NCI-H1092 (cell line): ENCODE results near the gene CDH4.

Experiments
- DNase-seq: peaks from one replicate; lab custom pipeline; 2025; lab: John Stamatoyannopoulos, UW

The CDH4 gene

DNA sequence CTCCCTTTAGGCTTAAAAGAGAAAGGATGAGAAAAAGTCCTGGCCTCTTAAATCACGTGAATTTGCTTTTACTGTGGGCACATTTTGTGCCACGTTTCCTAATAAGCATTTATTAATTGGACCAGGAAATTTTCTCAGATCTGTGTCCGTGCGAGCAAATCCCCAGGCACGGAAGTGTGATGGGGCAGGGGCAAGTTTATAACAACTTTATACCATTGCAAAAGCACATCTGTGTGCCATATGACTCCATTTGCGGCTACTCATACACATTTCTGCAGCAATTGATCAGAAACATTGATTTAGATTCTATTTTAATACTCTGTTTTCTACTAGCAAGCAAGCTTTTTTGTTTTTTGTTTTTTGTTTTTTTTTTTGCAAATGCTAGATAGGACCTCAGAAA is 440.4 kb downstream of the CDH4 start:
- DNase-seq, result no peak

DNA sequence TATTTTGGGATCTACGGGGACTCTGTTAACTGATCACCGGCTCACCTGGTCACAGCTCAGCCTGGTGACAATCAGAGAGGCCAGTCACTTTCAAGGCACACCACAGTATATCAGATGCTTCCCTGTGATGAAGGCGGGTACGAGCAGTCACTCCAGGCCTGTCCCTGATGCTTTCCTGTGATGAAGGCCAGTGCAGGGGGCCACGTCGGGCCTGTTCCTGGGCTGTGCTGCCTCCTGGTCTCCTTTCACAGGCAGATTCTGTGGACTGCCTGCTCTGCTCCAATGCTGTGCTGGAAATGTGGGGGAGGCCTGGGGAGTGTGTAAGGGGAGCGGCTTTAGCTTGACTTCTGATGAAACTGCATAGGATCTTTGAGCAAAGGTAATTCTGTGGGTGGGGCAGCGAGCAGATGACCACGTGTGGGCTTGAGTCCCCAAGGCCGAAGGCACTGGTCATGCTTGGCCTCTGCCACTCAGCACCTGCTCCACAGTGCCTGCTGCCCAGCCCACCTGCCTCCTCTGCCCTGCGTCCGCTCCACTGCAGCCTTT is 441.1 kb downstream of the CDH4 start:
- DNase-seq, result no peak

DNA sequence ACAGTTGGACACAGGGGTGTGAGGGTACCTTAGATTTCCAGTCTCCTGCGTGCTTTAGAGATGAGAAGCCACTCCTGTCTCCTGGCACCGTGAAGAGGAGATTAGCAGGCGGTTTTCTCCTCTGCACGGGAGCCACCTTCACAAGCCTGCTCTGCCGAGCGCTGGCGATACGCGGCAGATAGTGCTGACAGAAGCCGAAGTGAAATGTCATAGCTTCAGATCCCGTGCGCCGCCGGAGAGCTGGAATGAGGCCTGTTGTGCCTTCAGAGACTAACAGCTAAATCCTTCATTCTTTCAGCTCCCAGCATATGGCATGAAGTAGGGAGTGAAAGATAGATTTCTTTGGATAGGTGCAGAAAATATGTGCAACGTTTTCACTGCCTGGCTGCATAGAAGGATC is 442.6 kb downstream of the CDH4 start:
- DNase-seq, result no peak

DNA sequence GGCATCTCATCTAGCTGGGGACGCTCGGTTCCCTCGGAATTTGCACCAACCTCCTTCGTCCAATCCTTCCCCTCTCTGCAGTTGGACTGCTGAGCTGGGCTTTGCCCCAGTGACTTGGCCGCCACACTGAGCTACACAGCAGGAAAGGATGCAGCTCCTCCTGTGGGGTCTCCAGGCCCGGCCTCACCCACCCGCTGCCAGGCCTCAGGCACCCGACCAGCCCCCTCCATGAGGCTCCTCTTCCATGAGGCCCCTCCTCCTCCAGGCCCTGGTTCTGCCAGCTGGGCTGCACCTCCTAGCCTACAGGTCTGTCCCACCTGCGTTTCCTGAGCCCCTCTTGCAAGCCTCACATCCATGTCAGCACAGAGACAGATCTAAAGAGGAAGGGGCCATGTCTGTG is 443.7 kb downstream of the CDH4 start:
- no peak for DNase-seq

- DNase-seq, result no peak
Measured at GRCh38 chr20:61696181-61696735, 444.2 kb downstream of the CDH4 start.

DNA sequence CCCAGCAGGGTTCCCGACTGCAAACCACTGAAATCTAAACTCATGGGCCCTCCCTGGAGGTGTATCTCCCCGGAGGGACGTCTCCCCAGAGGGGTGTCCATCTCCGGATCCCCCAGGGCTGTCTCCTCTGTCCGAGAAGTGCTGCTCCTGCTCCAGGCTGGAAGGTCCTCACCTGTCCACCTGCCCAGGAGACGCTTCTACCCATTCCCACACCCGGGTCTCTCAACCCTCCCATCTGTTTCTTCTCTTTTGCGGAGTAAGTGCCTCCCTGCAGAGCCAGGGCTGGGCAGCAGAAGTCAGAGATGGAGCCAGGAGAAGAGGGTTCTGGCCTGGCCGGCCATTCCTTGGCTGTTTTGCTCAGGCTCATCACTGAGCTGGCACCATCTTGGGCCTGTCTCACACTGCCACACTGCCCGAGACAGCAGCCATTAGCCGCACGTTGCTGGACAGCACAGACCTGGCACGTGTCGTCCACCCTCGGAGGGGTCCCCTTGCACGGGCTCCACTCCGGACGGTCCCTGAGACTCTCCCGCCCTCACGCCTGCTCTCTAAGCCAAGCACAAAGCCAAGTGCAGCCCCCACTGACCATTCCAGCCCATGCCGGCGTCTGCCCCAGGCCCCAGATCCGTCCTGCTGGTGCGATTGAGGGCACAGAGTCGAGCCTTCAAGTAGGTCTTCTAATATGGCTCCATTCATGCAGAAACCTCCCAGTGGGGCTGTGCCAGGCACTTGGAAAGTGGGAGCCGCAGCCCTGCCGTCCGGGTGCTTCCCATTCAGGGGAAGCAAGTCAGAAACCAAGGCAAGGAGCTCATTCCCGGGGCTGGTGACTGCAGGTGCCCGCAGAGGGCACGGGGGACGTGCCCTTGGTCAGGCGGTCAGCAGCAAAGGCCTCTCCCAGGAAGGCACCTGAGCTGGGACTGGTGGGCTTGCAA is 445.9 kb downstream of the CDH4 start:
- DNase-seq, result no peak

- no peak for DNase-seq
Measured at GRCh38 chr20:61698598-61699494, 446.8 kb downstream of the CDH4 start.

DNA sequence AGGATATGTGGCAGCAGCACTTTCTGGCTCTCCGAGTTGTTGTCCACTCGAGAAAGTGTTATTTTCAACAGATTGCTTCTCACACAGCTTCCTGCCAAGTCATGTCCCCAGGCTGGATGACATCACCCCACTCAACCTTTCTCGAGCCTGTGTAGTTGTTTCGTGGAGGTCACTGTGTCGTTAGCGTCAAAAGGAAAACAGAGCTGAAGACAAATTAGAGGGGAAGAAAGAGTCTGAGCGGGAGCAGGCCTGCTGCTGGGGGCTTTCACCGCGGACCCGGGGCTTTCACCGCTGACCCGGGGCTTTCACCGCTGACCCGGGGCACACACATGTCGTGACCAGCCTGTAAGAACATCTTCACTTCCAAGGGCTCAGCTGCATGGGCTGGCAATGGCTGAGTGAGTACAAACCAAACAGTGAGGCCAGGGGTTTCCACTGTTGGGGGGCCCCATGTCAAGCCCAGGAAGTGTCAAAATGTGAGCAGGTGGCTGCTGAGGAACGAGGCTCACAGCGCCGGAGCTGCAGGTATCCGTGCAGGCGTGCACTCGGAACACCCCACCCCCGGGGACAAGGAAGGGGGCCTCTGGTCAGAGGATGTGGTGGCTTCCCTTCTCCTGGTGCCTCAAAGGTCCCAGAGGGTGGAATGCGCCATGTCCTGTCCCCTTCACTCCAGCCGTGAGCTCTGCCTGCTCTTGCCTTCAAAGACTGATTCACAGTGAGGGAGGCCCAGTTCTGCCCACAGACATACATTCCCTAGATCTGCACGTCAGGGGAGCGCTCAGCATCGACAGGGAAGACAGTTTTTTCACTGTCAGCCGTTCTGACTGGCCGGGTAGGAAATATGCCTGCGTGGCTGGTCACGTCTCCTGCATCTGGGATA is 447.7 kb downstream of the CDH4 start:
- no peak for DNase-seq

- no peak for DNase-seq
Measured at GRCh38 chr20:61700595-61701140, 448.6 kb downstream of the CDH4 start.

DNA sequence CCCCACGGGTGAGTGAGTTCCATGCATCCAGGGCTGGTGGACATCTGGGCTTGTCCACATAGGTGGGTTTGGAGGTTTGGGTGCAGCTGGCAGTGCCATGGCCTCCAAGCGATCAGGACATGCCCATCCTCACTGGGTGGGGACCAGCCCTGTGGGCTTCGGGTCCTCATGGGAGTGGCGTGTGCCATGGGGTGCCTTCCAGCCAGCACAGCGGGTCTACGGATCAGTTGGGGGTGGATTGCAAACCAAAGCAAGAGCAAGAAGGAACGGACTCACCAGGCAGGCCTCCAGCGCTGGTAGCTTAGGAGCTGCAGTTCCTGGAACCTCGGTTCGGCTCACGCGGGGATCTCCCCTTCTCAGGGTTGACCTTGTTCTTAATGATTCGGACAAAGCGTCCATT is 449.3 kb downstream of the CDH4 start:
- no peak for DNase-seq

- no peak for DNase-seq
Measured at GRCh38 chr20:61701802-61702201, 449.7 kb downstream of the CDH4 start.

- no peak for DNase-seq
Measured at GRCh38 chr20:61702246-61702645, 450.2 kb downstream of the CDH4 start.

DNA sequence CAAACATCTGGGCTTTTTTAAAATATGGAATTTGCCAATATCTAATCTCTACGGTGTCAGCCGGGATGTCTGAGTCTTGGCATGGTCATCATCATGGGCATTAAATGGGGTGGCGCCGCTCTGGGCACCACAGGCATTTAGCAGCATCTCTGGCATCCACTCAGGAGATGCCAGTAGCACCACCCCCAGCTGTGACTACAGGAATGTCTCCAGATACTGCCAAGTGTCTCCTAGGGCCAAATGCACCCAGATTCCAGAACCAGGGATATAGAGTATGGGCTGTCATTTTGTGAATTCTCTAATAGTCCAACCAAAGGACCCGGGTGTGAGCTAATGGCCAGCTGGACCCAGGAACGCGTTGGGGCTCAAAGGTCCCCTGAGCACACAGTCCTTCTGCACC is 452.6 kb downstream of the CDH4 start:
- DNase-seq, result no peak

DNA sequence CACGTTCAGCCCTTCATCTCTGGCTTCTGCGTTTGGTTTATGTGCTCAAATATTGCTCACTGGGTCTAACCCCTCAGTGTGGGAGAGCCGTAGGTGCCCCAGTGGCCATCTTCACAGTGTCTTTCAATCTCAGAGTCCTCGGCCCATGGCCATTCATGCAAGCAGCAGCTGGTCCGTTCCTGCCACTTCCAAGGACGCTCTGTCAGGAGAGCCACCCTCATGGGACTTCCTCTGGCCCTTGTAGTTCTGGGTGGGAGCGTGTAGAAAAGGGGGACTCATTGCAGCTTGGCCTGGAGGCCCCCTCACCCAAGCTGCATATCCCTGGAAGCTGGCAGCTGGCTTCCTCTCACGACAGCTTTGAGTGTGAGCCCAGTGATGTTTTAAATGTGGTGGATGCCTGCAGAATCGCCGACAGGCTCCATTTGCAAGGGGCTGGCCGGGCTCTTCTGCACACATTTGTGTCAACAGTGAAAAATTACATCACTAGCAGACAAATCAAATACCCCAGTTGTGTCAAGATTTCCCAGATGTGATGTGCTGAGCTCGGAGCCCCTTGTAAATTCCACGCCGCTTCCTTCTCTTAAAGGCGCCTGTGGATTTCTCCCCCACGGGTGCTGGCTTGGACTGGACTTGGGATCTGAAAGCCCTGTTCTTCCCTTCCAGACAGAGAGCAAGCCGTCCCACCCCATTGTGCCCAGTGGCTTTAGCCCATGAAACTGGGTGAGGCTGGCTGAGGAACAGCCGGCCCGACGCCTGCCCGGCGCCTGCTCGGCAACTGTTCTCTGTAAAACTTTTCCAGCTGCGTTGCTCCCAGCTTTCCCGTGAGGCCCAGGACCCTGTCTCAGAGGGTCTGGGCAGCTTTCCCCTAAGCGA is 453.6 kb downstream of the CDH4 start:
- DNase-seq, result no peak

DNA sequence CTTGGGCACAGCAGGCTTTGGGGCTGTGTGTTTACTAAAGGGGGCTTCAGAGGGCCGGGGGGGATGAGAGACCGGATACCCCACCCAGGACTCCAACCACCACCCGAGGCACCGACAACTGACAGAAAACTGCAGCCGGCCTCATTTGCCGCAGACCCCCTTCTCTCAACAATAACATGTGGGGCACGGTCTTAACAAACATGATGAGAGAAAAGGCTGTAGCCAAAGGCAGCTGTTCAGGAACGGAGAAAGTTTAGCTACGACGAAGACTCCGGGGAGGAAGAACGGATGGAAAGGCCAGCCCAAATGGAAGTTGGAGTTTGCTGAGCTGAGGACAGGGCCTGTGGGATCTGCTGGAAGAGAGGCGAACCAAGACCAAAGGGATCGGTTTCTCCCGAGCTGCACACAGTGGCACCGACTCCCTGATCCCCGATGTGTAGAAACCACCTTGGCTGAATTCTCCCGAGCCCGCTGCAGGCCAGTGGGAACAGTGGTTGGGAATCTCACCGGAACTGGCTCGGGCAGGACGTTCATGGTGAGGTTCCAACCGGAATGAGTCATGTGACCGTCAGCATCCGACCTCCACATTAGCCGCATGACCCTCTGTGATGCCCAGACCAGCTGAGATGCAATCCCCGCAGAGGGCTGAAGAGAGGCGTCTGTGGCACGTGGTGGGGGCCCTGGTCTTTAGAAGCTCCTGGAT is 454.3 kb downstream of the CDH4 start:
- DNase-seq, result no peak

GRCh38 chr20:61708891-61709290 is 456.8 kb downstream of the CDH4 start:
- no peak for DNase-seq

DNA sequence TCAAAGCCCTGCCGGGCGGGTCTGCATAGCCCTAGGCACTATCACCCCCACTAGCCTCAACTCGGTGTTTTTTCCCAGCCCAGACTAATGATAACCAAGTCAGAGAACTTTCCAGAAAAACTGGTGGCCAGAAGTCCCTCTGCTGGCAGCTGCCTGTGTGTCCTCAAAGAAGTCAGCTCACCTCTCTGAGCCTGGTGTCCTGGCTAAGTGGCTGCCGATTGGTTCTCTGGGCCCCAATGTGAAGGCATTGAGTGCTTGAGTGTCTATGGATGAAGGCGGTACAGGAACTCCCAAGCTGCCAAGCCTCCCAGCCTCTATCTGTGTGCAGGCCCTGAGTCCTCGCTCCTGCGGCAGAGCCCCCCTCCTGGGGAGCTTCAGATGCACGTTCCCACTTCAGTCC is 458.0 kb downstream of the CDH4 start:
- DNase-seq, result no peak

DNA sequence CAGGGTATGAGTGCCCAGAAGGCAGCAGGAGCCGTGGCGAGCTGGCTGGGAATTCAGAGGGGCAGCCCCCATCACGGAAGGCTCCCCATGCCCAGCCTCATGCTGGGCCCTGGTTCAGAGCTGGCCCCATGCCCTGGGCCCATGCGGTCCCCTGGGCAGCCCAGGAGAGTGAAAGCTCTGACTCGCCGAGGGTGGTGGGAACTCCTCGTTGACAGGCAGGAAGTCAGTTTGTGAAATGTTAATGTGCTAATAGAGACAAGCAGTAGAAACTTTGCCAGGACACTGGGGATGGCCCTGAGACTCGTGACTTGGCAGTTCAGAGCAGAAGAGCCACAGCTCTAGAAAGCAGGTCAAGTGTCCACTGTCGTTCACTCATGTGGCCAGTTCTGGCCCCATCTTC is 460.6 kb downstream of the CDH4 start:
- DNase-seq, result no peak

DNA sequence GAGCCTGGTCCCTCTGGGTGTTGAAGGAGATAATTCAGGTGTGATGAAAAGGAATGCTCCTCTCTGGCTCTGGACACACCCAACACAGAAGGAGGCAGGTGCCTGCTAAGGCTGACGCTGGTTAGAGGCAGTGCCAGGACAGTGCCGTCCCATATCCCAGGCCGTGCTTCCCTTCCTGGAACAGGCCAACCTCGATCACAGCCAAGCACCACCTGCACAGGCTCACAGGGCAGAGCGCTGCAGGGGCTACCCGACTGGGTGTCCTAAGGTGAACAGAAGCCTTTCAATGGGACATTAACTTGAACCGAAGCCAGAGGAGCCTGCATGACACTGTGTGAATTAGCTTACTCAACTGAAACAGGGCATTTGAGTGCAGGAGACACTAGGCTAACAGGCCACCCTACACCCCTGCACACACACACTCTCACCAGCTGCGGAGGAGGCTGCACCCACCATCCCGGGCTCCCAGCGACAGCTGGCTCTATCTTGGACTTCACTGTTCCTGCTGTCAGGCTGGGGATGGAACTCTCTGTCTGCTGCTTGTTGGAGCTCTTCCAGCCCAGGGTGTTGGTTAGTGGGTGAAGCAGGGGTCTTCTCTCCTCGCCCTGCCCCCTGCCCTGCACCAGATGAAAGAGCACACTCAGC is 466.4 kb downstream of the CDH4 start:
- DNase-seq, result no peak
